Measurements from ENCODE around the gene TEX13A. TPM values are rescaled to one million over a fixed set of nuclear protein-coding genes. Genes with fewer than 3 reads are reported as not detected.

Gene TEX13A
- polyA plus RNA-seq, 1 of the 3 experiments (the other 2 are of a cell fraction): 0.03 TPM

GRCh38 chrX:105173071-105173470, 47.4 kb downstream of the TEX13A start:
- Histone ChIP-seq H3K9ac (no peak overlapping the region), H3F3A (replicated peaks; ENCODE audit: insufficient read depth) (no peaks in the 10 kb centered on the region), H3K9me3 (no peaks in the 10 kb centered on the region), H3K79me2 (ENCODE audit: insufficient read depth) (no peaks in the 10 kb centered on the region), H3K9me2 (no peaks in the 10 kb centered on the region), H3K4me3 (ENCODE audit: low read depth in 2 of 2, low read length in 1 of 2) (no peak overlapping the region), H2AFZ (ENCODE audit: low read depth) (no peak overlapping the region), H3K36me3 (replicated peaks in 1 of 2; ENCODE audit: control insufficient read depth in 1 of 2, insufficient read depth in 2 of 2, low read length in 1 of 2) (no peaks in the 10 kb centered on the region), H3K4me1 (ENCODE audit: control insufficient read depth in 1 of 2, insufficient read depth in 2 of 2, low read depth in 1 of 2, low read length in 1 of 2) (no peaks in the 10 kb centered on the region), H4K20me1 (ENCODE audit: insufficient read depth) (no peaks in the 10 kb centered on the region), H3K4me2 (no peak overlapping the region), H3K27ac (ENCODE audit: low read depth in 2 of 2, low read length in 1 of 2) (no peak overlapping the region), H3K27me3 (ENCODE audit: insufficient read depth) (no peaks in the 10 kb centered on the region; the same call in 1 of the 2 replicates)
- no peak for TF ChIP-seq GATA2 (CRISPR knock-in tag; IDR thresholded peaks at IDR 0.05)
- no peak for TF ChIP-seq RCOR1 (IDR thresholded peaks at IDR 0.05; ENCODE audit: low read length)
- TF ChIP-seq, protein P1, sequence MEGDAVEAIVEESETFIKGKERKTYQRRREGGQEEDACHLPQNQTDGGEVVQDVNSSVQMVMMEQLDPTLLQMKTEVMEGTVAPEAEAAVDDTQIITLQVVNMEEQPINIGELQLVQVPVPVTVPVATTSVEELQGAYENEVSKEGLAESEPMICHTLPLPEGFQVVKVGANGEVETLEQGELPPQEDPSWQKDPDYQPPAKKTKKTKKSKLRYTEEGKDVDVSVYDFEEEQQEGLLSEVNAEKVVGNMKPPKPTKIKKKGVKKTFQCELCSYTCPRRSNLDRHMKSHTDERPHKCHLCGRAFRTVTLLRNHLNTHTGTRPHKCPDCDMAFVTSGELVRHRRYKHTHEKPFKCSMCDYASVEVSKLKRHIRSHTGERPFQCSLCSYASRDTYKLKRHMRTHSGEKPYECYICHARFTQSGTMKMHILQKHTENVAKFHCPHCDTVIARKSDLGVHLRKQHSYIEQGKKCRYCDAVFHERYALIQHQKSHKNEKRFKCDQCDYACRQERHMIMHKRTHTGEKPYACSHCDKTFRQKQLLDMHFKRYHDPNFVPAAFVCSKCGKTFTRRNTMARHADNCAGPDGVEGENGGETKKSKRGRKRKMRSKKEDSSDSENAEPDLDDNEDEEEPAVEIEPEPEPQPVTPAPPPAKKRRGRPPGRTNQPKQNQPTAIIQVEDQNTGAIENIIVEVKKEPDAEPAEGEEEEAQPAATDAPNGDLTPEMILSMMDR (IDR thresholded peaks at IDR 0.05): no peak
- no peak for TF ChIP-seq CHD2 (IDR thresholded peaks at IDR 0.05; ENCODE audit: low read length, partially characterized antibody)
- no peak for TF ChIP-seq ZBTB33 (IDR thresholded peaks at IDR 0.05; ENCODE audit: borderline replicate concordance, low read depth)
- no peak for DNase-seq
- POLR2A ChIA-PET: no interaction called here
- 10% methylated on average over 4 of the region's 4 CpGs for WGBS (ENCODE audit: low lambda C conversion rate)
- CTCF ChIA-PET: no interaction called here

Data from SK-N-SH (cell line).